Measurements from ENCODE around the gene MS4A4A.

DNA sequence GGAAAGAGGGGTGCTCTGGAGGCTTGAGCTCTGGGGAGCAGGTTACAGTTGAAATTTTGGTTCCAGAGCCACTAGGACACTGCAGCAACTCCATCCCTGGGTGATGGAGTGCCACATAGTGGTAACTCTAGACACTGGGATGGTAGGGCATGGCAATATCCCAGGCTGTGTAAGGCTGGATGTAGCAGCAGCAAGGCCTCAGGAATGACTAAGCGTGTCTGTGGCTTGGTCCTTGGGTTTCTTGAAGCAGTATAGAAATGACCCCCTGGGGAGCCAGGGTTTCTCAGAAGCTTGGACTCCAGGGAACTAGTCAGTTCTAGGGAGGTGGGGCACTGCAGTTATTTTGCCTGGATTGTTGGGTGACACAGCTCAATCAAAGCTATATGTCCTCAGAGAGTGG, 8.1 kb downstream of the MS4A4A start:
- TF ChIP-seq MXI1 (IDR thresholded peaks at IDR 0.05; ENCODE audit: low read depth, low read length): no peak
- no peak for TF ChIP-seq ZSCAN29 (IDR thresholded peaks at IDR 0.05)
- TF ChIP-seq, protein P1, sequence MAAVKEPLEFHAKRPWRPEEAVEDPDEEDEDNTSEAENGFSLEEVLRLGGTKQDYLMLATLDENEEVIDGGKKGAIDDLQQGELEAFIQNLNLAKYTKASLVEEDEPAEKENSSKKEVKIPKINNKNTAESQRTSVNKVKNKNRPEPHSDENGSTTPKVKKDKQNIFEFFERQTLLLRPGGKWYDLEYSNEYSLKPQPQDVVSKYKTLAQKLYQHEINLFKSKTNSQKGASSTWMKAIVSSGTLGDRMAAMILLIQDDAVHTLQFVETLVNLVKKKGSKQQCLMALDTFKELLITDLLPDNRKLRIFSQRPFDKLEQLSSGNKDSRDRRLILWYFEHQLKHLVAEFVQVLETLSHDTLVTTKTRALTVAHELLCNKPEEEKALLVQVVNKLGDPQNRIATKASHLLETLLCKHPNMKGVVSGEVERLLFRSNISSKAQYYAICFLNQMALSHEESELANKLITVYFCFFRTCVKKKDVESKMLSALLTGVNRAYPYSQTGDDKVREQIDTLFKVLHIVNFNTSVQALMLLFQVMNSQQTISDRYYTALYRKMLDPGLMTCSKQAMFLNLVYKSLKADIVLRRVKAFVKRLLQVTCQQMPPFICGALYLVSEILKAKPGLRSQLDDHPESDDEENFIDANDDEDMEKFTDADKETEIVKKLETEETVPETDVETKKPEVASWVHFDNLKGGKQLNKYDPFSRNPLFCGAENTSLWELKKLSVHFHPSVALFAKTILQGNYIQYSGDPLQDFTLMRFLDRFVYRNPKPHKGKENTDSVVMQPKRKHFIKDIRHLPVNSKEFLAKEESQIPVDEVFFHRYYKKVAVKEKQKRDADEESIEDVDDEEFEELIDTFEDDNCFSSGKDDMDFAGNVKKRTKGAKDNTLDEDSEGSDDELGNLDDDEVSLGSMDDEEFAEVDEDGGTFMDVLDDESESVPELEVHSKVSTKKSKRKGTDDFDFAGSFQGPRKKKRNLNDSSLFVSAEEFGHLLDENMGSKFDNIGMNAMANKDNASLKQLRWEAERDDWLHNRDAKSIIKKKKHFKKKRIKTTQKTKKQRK (IDR thresholded peaks at IDR 0.05; ENCODE audit: low read depth, low read length): no peak
- TF ChIP-seq, protein P2, sequence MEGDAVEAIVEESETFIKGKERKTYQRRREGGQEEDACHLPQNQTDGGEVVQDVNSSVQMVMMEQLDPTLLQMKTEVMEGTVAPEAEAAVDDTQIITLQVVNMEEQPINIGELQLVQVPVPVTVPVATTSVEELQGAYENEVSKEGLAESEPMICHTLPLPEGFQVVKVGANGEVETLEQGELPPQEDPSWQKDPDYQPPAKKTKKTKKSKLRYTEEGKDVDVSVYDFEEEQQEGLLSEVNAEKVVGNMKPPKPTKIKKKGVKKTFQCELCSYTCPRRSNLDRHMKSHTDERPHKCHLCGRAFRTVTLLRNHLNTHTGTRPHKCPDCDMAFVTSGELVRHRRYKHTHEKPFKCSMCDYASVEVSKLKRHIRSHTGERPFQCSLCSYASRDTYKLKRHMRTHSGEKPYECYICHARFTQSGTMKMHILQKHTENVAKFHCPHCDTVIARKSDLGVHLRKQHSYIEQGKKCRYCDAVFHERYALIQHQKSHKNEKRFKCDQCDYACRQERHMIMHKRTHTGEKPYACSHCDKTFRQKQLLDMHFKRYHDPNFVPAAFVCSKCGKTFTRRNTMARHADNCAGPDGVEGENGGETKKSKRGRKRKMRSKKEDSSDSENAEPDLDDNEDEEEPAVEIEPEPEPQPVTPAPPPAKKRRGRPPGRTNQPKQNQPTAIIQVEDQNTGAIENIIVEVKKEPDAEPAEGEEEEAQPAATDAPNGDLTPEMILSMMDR (IDR thresholded peaks at IDR 0.05 in 2 of 3, conservative IDR thresholded peaks at IDR 0.05 in 1 of 3; ENCODE audit: control insufficient read depth in 2 of 3, extremely low read depth in 1 of 3, insufficient read depth in 1 of 3, low read depth in 3 of 3, low read length in 3 of 3): no peak
- TF ChIP-seq ZNF274 (IDR thresholded peaks at IDR 0.05; ENCODE audit: insufficient read depth, insufficient read length): no peak
- TF ChIP-seq, protein P3, sequence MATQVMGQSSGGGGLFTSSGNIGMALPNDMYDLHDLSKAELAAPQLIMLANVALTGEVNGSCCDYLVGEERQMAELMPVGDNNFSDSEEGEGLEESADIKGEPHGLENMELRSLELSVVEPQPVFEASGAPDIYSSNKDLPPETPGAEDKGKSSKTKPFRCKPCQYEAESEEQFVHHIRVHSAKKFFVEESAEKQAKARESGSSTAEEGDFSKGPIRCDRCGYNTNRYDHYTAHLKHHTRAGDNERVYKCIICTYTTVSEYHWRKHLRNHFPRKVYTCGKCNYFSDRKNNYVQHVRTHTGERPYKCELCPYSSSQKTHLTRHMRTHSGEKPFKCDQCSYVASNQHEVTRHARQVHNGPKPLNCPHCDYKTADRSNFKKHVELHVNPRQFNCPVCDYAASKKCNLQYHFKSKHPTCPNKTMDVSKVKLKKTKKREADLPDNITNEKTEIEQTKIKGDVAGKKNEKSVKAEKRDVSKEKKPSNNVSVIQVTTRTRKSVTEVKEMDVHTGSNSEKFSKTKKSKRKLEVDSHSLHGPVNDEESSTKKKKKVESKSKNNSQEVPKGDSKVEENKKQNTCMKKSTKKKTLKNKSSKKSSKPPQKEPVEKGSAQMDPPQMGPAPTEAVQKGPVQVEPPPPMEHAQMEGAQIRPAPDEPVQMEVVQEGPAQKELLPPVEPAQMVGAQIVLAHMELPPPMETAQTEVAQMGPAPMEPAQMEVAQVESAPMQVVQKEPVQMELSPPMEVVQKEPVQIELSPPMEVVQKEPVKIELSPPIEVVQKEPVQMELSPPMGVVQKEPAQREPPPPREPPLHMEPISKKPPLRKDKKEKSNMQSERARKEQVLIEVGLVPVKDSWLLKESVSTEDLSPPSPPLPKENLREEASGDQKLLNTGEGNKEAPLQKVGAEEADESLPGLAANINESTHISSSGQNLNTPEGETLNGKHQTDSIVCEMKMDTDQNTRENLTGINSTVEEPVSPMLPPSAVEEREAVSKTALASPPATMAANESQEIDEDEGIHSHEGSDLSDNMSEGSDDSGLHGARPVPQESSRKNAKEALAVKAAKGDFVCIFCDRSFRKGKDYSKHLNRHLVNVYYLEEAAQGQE (IDR thresholded peaks at IDR 0.05; ENCODE audit: low read depth, low read length): no peak
- TF ChIP-seq, protein P4, sequence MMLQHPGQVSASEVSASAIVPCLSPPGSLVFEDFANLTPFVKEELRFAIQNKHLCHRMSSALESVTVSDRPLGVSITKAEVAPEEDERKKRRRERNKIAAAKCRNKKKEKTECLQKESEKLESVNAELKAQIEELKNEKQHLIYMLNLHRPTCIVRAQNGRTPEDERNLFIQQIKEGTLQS (IDR thresholded peaks at IDR 0.05; ENCODE audit: borderline replicate concordance, extremely low read depth, low read depth, low read length): no peak
- TF ChIP-seq HDGF (IDR thresholded peaks at IDR 0.05): no peak
- no peak for TF ChIP-seq EZH2 (IDR thresholded peaks at IDR 0.05; ENCODE audit: borderline replicate concordance, control insufficient read depth, low read depth, low read length)
- TF ChIP-seq TCF3 (IDR thresholded peaks at IDR 0.05; ENCODE audit: borderline replicate concordance, insufficient read depth, low read depth, low read length): no peak
- TF ChIP-seq, protein P5, sequence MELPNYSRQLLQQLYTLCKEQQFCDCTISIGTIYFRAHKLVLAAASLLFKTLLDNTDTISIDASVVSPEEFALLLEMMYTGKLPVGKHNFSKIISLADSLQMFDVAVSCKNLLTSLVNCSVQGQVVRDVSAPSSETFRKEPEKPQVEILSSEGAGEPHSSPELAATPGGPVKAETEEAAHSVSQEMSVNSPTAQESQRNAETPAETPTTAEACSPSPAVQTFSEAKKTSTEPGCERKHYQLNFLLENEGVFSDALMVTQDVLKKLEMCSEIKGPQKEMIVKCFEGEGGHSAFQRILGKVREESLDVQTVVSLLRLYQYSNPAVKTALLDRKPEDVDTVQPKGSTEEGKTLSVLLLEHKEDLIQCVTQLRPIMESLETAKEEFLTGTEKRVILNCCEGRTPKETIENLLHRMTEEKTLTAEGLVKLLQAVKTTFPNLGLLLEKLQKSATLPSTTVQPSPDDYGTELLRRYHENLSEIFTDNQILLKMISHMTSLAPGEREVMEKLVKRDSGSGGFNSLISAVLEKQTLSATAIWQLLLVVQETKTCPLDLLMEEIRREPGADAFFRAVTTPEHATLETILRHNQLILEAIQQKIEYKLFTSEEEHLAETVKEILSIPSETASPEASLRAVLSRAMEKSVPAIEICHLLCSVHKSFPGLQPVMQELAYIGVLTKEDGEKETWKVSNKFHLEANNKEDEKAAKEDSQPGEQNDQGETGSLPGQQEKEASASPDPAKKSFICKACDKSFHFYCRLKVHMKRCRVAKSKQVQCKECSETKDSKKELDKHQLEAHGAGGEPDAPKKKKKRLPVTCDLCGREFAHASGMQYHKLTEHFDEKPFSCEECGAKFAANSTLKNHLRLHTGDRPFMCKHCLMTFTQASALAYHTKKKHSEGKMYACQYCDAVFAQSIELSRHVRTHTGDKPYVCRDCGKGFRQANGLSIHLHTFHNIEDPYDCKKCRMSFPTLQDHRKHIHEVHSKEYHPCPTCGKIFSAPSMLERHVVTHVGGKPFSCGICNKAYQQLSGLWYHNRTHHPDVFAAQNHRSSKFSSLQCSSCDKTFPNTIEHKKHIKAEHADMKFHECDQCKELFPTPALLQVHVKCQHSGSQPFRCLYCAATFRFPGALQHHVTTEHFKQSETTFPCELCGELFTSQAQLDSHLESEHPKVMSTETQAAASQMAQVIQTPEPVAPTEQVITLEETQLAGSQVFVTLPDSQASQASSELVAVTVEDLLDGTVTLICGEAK (IDR thresholded peaks at IDR 0.05; ENCODE audit: borderline replicate concordance): no peak
- no peak for TF ChIP-seq CREB1 (IDR thresholded peaks at IDR 0.05; ENCODE audit: low read depth)

All from GM12878 (cell line).